HG02840 (cell line): ENCODE data around the gene RNH1.

Experiments
- ATAC-seq: cut with Tn5 transposase; IDR thresholded peaks from one replicate; pipeline ENCODE4 v1.9.1; 2021; ENCODE audit warnings: mild to moderate bottlenecking, moderate library complexity, moderate number of reproducible peaks; ENCODE audit not compliant: unreplicated experiment, low FRiP score

Gene RNH1

GRCh38 chr11:537622-538430, 30.8 kb upstream of the RNH1 start:
- ATAC-seq: no peak

GRCh38 chr11:536841-537621, 30.0 kb upstream of the RNH1 start, which contains the start of gene LRRC56:
LRRC56 (plus strand) TSS chr11:537527; CDS start chr11:540685, 3,158 bp downstream.
- ATAC-seq: peak; percentile 55

GRCh38 chr11:535519-536454, 28.7 kb upstream of the RNH1 start, which contains the start of gene HRAS:
HRAS (minus strand) TSS chr11:535576.
- ATAC-seq: peak; percentile 63

- no peak for ATAC-seq
Observed at GRCh38 chr11:535210-535518, 28.1 kb upstream of the RNH1 start.

- no peak for ATAC-seq
Observed at GRCh38 chr11:534396-535209, 27.6 kb upstream of the RNH1 start.

GRCh38 chr11:533586-534395, 26.7 kb upstream of the RNH1 start:
- no peak for ATAC-seq

- ATAC-seq: no peak
Observed at GRCh38 chr11:532986-533585, 26.0 kb upstream of the RNH1 start.

- ATAC-seq: no peak
Observed at GRCh38 chr11:532527-532985, 25.5 kb upstream of the RNH1 start.

- no peak for ATAC-seq
Observed at GRCh38 chr11:531919-532526, 25.0 kb upstream of the RNH1 start.

GRCh38 chr11:530960-531831, 24.2 kb upstream of the RNH1 start:
- no peak for ATAC-seq

GRCh38 chr11:529728-530411, 22.8 kb upstream of the RNH1 start:
- ATAC-seq: no peak

GRCh38 chr11:528815-529727, 22.0 kb upstream of the RNH1 start:
- ATAC-seq: no peak

GRCh38 chr11:528166-528814, 21.2 kb upstream of the RNH1 start:
- ATAC-seq: no peak

GRCh38 chr11:526192-526591, 19.1 kb upstream of the RNH1 start:
- ATAC-seq: no peak

- no peak for ATAC-seq
Observed at GRCh38 chr11:521177-521688, 14.2 kb upstream of the RNH1 start.
